HEK293 (cell line): ENCODE data around the gene GAMT.

Source experiments
- ZNF549 ChIP-seq: fragments of 450-650 bp; IDR thresholded peaks from 2 replicates; pipeline ENCODE4 v1.5.1; 2018; ENCODE audit warnings: missing biosample characterization, missing genetic modification characterization, mild to moderate bottlenecking, inconsistent platforms, moderate library complexity
- TF ChIP-seq, protein P1 (sequence below): fragments of 450-650 bp; formaldehyde crosslinking; IDR thresholded peaks from 2 replicates; pipeline ENCODE4 v1.5.1; 2016; ENCODE audit warnings: missing biosample characterization, missing genetic modification characterization

GRCh38 chr19:1446713-1447481 lies 45.6 kb upstream of the GAMT start:
- TF ChIP-seq, protein P1, sequence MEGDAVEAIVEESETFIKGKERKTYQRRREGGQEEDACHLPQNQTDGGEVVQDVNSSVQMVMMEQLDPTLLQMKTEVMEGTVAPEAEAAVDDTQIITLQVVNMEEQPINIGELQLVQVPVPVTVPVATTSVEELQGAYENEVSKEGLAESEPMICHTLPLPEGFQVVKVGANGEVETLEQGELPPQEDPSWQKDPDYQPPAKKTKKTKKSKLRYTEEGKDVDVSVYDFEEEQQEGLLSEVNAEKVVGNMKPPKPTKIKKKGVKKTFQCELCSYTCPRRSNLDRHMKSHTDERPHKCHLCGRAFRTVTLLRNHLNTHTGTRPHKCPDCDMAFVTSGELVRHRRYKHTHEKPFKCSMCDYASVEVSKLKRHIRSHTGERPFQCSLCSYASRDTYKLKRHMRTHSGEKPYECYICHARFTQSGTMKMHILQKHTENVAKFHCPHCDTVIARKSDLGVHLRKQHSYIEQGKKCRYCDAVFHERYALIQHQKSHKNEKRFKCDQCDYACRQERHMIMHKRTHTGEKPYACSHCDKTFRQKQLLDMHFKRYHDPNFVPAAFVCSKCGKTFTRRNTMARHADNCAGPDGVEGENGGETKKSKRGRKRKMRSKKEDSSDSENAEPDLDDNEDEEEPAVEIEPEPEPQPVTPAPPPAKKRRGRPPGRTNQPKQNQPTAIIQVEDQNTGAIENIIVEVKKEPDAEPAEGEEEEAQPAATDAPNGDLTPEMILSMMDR (tag by site-specific recombination), result no peak
- no peak for TF ChIP-seq ZNF549 (tag by site-specific recombination)
